ENCODE results near the gene CNOT1.

DNA sequence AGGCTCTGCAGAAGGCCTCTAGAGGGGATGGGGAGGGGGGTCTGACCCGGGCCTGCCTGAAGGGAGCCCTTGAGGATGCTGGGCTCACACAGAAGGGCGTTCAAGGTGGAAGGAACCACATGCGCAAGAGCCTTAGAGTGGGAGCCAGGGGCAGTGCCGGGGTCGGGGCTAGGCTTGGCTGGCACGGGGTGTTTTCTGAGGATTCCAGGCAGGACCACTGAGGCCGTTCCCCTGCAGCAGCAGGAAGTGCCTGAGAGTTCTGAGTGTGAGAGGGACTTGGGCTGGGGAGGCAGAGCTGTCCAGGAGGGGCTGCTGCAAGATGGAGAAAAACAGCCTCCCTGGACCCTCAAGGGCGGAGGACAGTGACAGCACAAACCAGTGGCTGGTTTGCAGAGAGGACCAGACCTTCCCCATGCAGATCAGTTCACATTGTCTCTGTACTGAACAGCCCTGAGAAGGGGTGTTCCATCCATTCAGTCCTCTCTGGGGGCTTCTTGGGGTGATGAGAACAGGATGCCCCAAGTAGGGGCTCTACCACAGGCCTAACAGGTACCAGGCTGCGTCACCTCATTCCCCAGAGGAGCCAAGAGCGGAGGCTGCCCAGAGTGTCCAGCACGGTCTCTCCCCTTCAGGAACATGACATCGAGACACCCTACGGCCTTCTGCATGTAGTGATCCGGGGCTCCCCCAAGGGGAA, 126.3 kb downstream of the CNOT1 start:
- TF ChIP-seq, protein P1, sequence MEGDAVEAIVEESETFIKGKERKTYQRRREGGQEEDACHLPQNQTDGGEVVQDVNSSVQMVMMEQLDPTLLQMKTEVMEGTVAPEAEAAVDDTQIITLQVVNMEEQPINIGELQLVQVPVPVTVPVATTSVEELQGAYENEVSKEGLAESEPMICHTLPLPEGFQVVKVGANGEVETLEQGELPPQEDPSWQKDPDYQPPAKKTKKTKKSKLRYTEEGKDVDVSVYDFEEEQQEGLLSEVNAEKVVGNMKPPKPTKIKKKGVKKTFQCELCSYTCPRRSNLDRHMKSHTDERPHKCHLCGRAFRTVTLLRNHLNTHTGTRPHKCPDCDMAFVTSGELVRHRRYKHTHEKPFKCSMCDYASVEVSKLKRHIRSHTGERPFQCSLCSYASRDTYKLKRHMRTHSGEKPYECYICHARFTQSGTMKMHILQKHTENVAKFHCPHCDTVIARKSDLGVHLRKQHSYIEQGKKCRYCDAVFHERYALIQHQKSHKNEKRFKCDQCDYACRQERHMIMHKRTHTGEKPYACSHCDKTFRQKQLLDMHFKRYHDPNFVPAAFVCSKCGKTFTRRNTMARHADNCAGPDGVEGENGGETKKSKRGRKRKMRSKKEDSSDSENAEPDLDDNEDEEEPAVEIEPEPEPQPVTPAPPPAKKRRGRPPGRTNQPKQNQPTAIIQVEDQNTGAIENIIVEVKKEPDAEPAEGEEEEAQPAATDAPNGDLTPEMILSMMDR (IDR thresholded peaks at IDR 0.05; ENCODE audit: low read length), result no peak
- TF ChIP-seq EZH2 (optimal IDR thresholded peaks at IDR 0.05; ENCODE audit: low read depth, low read length), result no peak

All from MM.1S (cell line).